Stimulated activated CD8-positive, alpha-beta memory T cell treated with anti-CD3 and anti-CD28 coated beads, Interleukin-12 subunit alpha, Interleukin-12 subunit beta, amount 100 ng/mL, for 1 hour (primary cell): Measurements from ENCODE around the gene SMYD1.

ENCODE experiments used
- DNase-seq: peaks from one replicate; pipeline ENCODE4 v3.0.0-alpha.2; 2020; ENCODE audit warnings: low read depth

The SMYD1 gene

DNA sequence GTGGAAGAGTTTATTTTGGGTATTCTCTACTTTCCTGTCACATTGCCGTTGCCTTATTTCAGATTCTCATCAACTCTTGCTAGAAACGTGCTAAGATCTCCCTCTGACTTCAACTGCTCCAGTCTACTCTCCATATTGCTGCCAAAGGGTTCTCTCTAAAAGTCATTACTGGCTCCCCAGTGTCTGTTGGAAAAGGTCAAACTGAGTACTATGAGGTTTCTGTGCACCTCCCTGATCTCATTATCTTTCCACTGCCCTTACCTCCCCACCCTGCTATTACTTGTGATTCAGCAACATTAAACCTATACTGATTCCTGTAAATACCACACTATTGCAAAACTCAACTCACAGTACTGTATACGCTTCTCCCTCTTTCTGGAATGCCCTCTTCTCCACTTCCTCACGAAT, 10.2 kb upstream of the SMYD1 start:
- no peak for DNase-seq

DNA sequence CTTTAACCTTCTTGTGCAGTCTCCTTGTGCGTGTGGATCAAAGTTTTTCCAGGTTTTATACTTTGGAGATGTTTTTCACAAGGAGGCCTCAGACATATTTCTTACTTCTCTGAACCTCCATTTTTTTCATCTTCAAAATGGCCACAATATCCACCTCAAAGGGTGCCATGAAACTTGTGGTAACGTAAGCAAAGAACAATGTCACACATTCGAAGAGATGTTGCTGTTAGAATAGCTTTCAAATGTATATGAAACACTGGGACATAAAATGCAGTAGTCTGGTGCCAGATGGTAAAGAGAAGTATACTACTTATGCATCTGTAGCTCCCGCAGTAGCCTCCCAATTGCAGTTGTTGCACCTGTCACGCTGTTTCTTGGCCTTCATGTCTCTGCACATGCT, 9.4 kb upstream of the SMYD1 start:
- DNase-seq = no peak

DNA sequence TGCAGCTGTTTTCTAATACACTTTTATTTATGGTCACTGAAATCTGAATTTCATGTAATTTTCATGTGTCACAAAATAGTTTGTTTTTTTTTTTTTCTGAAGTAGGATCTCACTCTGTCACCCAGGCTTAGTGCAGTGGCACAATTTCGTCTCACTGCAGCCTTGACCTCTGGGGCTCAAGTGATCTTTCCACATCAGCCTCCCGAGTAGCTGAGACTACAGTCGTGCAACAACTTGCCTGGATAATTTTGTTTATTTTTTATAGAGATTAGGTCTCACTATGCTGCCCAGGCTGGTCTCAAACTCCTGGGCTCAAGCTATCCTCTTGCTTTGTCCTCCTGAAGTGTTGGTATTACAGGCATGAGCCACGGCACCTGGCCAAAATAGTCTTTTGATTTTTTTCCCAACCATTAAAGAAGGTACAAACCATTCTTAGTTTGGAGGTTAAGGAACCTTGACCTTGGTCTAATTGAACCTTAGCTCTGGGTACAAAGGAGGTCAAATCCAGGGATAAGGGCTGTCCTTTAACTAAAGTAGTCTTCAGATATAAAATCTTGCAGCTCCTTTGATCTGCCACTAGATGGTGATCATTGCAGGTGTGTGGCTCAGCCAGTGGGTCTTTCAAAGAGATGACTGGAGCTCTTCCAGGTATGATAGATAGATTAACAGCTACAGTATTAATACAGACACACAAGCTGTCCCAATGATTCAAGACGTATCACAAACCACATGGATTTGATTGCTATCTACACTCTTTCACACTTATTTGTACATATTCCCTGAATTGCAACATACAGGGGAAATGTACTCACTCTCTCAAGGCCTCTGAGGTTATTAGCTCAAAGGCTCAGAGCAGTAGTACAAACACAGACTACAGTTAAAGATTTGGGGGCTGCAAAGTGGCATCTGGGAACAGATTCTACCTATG, 7.4 kb upstream of the SMYD1 start:
- DNase-seq = peak; percentile 23

DNA sequence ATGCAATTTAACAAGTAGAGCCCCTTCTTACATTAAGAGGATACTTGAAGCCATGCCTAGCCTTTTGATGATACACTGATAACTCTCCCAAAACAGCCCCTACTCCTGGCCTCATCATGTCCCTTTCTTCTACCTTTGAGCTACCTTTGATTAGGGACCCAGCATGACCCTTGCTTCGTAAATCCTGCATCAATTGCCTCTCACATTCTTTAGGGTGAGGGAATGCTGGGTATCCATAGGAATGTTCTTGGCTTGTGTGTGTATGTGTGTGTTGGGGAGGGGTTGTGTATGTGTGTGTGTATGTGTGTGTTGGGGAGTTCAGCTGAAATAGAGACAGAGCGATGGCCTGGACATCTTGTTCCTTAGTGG, 6.7 kb upstream of the SMYD1 start:
- no peak for DNase-seq

DNA sequence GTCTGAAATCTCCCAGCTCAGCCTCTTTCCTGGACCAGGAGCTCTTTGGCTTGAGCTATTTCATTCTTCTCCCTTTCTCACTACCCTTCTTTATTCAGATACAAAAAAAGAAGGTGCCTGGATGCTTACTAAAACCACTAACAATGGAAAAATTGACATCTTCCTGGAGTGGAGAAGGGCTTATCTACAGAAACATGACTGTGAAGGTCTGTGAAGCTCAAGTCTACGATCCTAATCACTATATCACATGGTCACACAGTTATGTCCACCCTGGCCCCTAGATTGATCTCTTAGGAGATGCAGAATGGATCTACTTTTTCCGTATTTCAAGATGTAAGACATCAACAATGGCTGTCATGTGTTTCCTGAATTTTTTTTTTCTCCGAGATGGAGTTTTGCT, 6.3 kb upstream of the SMYD1 start:
- DNase-seq = no peak

DNA sequence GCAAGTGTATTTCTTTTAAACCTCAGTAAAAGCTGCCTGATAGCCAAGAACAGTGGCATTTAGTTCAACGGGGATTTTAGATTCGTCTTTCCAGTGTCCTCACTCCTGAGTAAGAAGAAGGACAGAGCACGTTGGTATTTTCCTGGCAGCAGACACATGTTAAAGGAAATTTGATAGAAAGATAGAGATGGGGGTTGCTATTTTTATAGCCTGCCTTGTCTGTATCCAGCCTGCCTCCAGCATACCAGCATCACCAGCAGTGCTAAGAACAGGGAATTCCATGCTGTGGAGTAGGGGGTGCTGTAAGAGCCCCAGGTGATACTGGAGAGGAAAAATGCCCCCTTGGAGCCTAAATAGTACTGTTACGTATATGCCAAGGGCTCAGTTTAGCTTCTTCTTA, 1.1 kb upstream of the SMYD1 start:
- DNase-seq = no peak

DNA sequence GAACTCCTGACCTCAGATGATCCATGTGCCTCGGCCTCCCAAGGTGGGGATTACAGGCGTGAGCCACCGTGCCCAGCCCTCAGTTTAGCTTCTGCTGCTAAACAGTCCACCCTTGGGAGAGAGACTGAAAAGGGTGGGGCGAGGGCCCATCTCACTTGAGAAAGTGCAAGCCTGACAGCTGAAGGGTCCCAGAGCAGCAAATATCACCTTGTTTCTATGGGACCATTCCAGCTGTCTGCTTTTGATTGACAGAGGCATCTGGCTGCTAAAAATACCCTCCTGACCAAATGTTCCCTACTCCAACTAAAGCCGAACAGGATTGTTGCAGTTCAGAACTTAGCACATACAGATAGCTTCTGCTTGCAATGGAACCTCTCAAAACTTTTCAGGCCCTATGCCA, 436 bp upstream of the SMYD1 start:
- DNase-seq = no peak

DNA sequence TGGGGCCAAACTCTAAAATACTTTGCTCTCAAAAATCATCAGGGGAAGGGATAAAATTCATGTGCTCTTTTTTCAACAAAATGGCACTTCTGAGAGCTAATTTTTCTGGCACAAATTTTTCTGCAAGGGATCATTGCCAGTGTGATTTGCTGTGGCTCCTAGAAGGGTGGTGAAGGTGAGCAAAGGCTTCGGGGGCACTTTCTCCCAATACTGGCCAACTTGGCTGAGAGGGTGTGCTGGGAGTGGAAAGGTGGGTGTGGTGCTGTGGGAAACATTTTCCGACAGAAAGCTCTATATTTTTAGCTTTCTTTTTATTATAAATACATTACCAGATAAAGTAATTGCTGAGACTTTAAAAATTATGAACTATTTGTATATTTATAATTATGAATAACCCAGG, 419 bp downstream of the SMYD1 start:
- no peak for DNase-seq

DNA sequence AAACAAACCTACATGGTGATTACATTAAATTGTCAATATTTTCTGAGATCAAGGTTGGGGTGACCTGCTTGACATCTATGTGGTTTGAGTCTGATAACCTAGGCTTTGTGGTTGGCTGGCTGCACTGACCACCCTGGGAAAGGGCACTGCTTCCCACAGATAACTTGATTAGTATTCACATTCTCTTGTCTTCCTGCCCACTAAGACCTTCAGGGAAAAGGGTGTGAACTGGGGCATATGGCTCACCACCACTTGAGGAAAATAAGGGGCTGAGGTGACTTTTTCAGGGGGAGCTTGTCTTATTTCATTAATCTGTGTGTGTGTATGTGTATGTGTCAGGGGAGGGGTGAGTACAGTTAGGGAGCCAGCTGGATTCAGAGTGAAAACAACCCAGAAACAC, 1.5 kb downstream of the SMYD1 start:
- DNase-seq = no peak

DNA sequence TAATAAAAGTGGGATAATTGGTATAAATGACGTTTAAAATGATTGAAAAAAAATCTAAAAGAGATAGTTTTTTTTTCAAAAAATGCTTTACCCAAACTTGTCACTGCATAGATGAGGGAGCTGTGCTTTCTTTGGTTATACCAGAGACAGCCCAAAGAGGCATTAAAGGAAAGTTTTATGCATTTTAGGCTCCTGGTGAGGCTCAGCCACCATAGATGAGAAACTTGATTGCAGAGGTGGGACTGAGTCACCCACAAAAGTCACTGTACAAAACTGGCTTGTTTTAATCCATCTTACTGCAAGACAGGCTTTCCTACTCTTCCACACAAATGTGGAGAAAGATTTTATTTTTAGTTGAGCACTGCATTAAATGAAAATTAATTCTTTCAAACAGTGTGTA, 2.4 kb downstream of the SMYD1 start:
- no peak for DNase-seq

DNA sequence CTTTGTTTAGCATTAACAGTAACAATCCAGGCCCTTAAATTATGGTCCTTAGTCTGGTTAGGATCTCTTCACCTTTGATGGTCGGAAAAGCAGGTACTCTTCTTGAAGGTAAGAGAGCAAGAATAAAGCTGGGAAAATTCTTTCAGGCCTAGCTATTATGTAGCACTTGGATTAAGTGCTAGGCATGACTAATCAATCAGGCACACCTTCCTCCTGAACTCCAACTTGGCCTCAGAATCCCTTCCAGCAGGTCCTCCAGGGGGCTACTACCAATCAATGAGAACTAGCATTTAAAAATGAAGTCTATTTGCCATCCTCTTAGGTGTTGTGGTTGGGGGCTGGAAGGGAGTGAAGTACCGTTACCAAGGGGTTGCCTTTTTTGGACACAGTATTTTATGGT, 3.7 kb downstream of the SMYD1 start:
- no peak for DNase-seq

DNA sequence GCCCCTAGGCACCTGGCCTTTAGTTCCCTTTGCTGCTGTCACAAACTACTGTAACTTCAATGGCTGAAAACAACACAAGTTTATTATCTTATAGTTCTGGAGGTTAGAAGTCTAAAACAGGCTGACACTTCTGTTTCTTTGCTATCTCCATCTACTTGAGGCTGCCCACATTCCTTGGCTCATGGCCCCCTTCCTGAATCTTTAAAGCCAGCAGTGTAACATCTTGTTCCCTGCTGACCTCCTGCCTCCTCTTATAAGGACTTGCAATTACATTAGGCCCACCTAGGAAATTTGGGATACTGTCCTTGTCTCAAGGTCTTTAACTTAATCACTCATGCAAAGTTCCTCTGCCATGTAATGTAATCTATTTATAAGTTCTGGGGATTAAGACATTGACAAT, 6.5 kb downstream of the SMYD1 start:
- no peak for DNase-seq

DNA sequence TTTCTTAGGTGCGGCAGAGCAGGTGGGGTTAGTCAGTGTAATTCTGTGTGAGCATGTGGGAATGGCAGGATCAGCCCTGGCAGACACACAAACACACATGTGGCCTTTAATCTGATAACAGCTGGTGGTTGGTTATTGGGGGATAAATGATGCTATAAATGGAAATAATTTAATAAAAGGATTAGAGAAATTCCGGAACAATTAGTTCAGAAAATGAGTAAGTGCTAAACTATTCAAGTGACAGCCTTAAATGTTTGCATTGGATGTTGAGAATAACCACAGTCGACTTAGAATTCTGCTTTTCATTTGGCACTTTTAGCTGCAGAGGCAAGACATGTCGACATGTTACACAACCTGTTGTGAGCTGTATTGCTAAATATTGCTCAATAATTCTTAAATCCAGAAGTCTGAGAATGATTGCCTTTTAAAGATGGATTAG, 7.2 kb downstream of the SMYD1 start:
- DNase-seq = no peak

DNA sequence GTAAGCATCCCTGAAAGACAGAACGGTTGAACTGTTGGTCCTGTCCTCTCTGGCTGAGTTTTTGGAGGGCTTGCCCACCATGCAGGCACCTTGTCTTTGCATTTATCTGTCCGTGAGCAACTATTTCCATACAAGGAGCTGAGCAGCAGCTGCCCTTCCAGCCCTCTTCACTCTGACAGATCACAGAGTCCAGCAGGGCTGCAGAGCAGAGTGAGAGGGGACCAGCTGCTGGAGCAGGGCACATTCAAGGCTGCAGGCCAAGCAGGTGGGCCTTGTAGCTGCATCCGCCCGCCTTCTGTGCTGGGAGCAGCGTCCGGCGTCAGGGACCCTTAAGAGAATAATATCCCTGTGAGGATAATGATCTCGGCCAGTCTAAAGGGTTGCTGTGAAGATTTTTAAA, 9.5 kb downstream of the SMYD1 start:
- DNase-seq = no peak

DNA sequence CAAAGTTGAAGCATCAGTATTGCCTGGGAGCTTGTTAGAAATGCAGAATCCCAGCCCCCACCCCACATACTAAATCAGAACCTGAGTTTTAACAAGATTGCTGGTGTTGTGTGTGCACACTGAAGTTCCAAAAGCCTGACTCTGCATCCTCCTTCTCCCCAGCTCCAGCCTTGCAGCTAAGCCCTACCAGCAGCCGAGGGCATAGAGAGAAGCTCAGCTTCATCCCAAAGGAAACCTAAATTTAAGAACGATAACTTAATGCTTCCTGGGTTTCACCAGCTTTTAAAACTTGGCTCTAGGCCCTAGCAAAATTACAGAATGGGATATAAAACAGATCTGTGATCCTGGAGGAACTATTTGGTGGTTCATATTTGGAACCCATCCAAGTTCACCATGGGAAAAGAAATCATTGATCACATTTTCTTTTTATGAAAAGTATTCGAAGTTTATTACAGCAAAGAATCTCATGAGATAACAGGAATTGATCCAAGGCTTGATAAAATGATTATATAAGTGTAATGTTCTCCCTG, 11.1 kb downstream of the SMYD1 start:
- no peak for DNase-seq

DNA sequence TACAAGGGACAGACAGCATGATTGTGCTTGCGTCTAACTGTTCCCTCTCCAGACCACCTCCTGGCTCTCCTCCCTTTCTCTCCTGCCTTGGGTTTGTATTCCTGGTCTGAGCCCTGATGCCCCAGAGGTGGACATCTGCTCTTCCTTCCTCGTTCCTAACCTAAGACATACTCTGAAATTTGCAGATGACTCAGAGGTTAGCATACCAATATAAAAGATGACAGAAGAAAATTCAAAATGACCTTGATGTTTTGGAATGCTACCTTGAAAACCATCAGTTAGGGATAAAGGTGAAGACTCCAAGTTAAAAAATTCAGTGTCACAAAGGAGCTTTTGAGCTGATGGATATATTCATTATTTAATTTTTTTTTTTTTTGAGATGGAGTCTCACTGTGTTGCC, 12.9 kb downstream of the SMYD1 start:
- DNase-seq = no peak

DNA sequence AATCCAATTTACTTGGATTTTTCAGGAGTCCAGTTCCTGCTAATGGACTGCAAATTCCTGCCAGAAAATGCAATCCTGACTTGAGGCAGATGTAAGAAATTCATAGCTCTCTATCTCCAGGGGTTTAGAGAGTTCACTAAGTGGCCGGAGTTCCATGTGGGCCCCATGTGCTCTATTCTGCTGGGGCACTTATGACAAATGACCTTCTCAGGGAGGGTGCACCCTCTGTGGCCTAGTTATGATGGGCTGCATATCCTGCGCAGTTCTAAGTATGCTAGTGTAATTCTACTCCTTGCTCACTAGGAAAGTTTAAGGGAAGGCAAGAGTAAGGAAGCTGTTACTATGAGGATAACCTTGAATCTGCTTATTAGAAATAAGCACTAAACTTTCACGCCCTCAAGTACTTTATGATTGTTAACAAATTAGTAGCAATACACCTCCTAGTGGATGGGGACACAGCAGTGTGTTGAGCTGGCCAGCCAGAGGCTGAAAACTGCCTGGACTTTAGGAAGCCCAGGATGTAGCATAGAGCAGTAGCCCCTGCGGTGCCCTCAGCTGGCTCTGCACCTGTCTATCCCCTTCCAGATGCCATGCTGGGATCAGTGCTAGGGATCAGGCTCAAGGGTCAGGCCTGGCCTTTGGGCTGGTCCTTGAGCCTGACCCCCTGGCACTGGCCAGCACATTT, 14.4 kb downstream of the SMYD1 start:
- no peak for DNase-seq

DNA sequence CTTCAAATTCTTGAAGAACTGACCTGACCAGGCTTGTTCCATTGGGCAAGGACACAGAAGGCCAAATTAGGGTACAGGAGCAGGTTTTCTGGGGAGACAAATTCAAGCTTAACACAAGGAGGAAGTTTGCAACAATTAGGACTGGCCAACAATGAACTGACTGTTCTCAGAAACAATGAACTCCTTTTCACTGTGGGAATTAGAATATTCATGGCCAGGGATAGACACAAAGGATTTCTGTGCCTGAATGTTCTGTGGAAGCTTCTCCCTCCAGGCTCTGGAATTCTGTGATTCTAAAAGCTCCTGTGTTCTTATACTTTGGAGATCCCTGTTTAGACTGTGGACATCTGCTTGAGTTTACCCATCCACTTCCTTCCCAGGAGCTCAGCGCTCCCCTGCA, 15.2 kb downstream of the SMYD1 start:
- DNase-seq = no peak

DNA sequence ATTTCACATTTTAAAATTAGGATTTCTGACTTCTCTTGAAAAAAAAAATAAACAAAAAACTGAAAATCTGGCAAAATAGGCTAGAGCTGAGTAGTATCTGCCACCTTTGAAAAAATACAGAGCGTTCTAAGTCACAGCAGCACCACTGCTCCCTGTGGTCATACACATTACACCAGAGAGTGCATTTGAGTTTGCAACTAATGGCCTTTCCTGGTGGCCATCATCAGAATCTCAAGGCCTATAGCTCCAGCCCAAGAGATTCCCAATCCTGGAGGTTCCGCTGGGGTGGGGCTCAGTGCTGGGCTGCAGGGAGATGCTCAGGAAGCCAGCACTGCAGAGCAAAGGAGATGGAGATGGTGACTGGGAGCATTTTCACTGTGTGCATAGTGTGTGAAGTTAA, 17.5 kb downstream of the SMYD1 start:
- no peak for DNase-seq

DNA sequence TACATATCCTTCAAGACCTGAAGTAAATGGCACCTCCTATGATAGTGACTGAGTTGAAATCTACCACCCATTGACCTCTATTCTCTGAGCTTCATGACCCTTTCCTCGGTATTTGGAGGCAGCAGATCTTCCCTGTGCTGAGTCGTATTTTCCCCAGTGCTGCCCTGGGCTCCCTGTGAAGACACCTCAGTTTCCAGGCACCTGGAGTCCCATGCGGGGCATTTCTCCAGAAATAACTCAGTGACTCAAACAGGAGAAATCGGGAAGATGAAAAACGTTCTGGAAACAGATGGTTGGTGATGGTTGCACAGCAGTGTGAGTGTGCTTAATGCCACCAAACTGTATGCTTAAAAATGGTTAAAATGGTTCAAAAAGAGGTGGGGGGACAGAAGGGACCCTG, 18.0 kb downstream of the SMYD1 start:
- DNase-seq = no peak

DNA sequence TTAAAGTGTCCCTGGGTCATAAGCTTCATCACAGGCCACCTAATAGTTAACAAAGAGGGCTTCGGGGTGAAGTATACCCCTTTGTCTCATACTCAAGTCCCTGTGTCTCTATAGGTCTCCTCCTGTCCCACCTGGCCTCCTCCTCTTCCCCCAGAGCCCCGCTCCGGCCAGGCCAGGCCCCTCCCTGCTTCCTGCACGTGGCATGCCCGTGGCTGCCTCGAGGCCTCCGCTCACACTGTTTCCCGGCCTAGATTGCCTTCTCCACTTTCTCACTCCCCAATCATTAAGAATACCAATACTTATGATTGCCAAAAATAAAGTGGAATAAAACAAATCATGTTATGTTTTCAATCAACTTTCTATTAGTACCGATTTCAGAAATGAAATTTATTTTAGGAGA, 18.8 kb downstream of the SMYD1 start:
- DNase-seq = no peak

DNA sequence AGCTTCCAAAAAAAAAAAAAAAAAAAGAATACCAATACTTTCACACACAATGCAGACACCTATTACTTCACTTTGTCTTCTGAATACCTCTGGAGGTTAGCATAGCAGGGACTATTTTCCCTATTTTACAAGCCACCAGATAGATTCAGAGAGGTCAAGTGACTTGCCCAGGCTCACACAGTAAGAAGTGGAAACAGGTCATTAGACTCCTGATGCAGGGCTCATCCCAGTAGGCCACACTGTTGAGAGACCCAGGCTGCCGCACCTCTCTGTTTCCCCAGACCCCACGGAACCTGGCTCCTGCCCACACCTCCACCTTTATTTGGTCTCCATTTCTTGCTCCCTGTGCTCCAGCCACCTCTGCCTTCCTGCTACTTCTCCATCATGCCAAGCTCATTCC, 19.4 kb downstream of the SMYD1 start:
- no peak for DNase-seq

DNA sequence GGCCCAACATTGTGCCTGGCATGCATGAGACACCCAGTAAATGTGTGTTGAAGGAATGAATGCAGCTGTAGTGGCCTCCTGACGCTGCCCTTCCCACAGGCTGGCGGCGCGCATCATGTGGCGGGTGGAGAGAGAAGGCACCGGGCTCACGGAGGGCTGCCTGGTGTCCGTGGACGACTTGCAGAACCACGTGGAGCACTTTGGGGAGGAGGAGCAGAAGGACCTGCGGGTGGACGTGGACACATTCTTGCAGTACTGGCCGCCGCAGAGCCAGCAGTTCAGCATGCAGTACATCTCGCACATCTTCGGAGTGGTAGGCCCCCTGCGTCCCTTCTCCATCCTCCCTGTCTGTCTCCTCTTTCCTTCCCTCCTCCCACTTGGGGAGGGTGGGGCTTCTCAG, 20.1 kb downstream of the SMYD1 start:
- no peak for DNase-seq

DNA sequence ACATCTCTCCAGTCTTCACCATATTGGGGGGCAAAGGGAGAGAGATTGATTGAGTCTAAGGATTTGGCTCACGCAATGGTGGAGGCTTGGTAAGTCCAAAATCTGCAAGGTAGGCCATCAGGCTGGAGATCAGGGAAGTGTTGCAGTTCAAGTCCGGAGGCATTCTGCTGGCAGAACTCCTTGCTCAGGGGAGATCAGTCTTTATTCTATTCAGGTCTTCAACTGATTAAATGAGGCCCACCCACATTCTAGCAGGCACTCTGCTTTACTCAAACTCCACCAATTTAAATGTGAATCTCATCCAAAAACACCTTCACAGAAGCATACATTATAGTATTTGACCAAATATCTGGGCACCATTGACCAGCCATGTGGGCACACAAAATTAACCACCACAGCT, 21.4 kb downstream of the SMYD1 start:
- no peak for DNase-seq
